ENCODE measurements around the gene EIF3D.

GRCh38 chr22:36571991-36572390 lies 43.0 kb upstream of the EIF3D start:
- TF ChIP-seq CTCF (conservative IDR thresholded peaks at IDR 0.05; ENCODE audit: low read depth, low read length) (no peak), SMC3 (IDR thresholded peaks at IDR 0.05; ENCODE audit: low read depth, low read length) (no peak), POLR2A (IDR thresholded peaks at IDR 0.05; ENCODE audit: low read depth, low read length) (no peak), RCOR1 (IDR thresholded peaks at IDR 0.05; ENCODE audit: insufficient replicate concordance, low read length) (no peak), CEBPB (IDR thresholded peaks at IDR 0.05; ENCODE audit: low read depth, low read length) (no peak), MXI1 (IDR thresholded peaks at IDR 0.05; ENCODE audit: borderline replicate concordance, low read depth, low read length) (no peak), RFX5 (IDR thresholded peaks at IDR 0.05; ENCODE audit: low read depth, low read length) (no peak), RAD21 (IDR thresholded peaks at IDR 0.05; ENCODE audit: low read length) (no peak), USF2 (IDR thresholded peaks at IDR 0.05; ENCODE audit: low read depth, low read length) (no peak), MAZ (IDR thresholded peaks at IDR 0.05; ENCODE audit: borderline replicate concordance, low read depth, low read length) (no peak)

Measured in IMR-90 (cell line).